Panc1 (cell line): ENCODE results near the gene MECR. TPM values are rescaled to one million over a fixed set of nuclear protein-coding genes. Genes with fewer than 3 reads are reported as not detected.

Source experiments
- ATAC-seq: fragments of 200-7000 bp; cut with Tn5 transposase; 2 replicates; pipeline ENCODE4 v1.9.1; 2020; ENCODE audit warnings: mild to moderate bottlenecking, moderate library complexity
- BruUV-seq: library from RNA; stranded (reverse); fragments of 400-500 nt; replicated peaks from 2 replicates; lab custom pipeline; 2021; lab: Mats Ljungman, UMichigan
- CTCF ChIA-PET: fragments of 300-600 bp; sonication (Branson Sonifier 250); formaldehyde crosslinking; loops from one replicate; lab custom pipeline; 2022; ENCODE audit warnings: antibody characterized with exemption; lab: Charles Lee
- POLR2A ChIA-PET: fragments of 300-600 bp; sonication (Branson Sonifier 250); formaldehyde crosslinking; loops from one replicate; lab custom pipeline; 2022; ENCODE audit warnings: antibody characterized with exemption; lab: Charles Lee
- DNase-seq: peaks from one replicate; pipeline ENCODE4 v3.0.0-alpha.2; 2010; ENCODE audit warnings: low read depth, low spot score
- H3K27ac ChIP-seq: 2 replicates; pipeline ENCODE4 v1.5.1; 2011; ENCODE audit warnings: mild to moderate bottlenecking, low read length, inconsistent platforms
- H3K27me3 ChIP-seq: fragments of 200-500 bp; sonication (Bioruptor generic); 2 replicates; pipeline ENCODE4 v1.6.0; 2014; ENCODE audit warnings: low read length, inconsistent platforms; ENCODE audit not compliant: control insufficient read depth, insufficient read depth
- H3K36me3 ChIP-seq: fragments of 200-500 bp; sonication (Bioruptor generic); 2 replicates; pipeline ENCODE4 v1.5.1; 2014; ENCODE audit warnings: inconsistent platforms, mild to moderate bottlenecking, low read length, moderate library complexity; ENCODE audit not compliant: control insufficient read depth, insufficient read depth
- H3K4me1 ChIP-seq: 2 replicates; pipeline ENCODE4 v1.5.1; 2011; ENCODE audit warnings: inconsistent platforms, mild to moderate bottlenecking, low read length, moderate library complexity; ENCODE audit not compliant: control insufficient read depth, insufficient read depth
- H3K4me3 ChIP-seq, 2 experiments: 2 replicates each; pipeline ENCODE4 v1.5.1; 2011 to 2012; ENCODE audit warnings: low read depth in 2 of 2, low read length in 2 of 2, mild to moderate bottlenecking in 2 of 2, inconsistent platforms in 1 of 2, moderate library complexity in 1 of 2
- H3K9me3 ChIP-seq: fragments of 200-500 bp; sonication (Bioruptor generic); 2 replicates; pipeline ENCODE4 v1.5.1; 2014; ENCODE audit warnings: low read depth, mild to moderate bottlenecking, inconsistent platforms, low read length, moderate library complexity; ENCODE audit not compliant: control insufficient read depth, insufficient read depth
- POLR2AphosphoS5 ChIP-seq: IDR thresholded peaks from 2 replicates; pipeline ENCODE4 v1.6.1; 2012; ENCODE audit warnings: mild to moderate bottlenecking, low read depth, low read length, moderate library complexity
- SIN3A ChIP-seq: IDR thresholded peaks from 2 replicates; pipeline ENCODE4 v1.6.1; 2012; ENCODE audit warnings: low read depth, mild to moderate bottlenecking, low read length, moderate library complexity, borderline replicate concordance; ENCODE audit not compliant: insufficient read depth
- TCF7L2 ChIP-seq: IDR thresholded peaks from 2 replicates; pipeline ENCODE4 v1.6.1; 2011; ENCODE audit warnings: mild to moderate bottlenecking, low read depth, low read length, inconsistent platforms
- in situ Hi-C: cut with HindIII; loops from 2 replicates; pipeline ENCODE4 v1.10.0; 2016; ENCODE audit warnings: low sequenced_read_pairs, low pct_unique_long_range_greater_than_20kb
- intact Hi-C: fragments of 100-400 bp; cut with micrococcal nuclease; formaldehyde crosslinking; loops from one replicate; pipeline ENCODE4 v1.10.0; 2022; ENCODE audit not compliant: unreplicated experiment
- total RNA-seq: library from RNA; stranded (reverse); gene quantifications from one replicate; pipeline ENCODE4 v1.2.1, GENCODE V29; 2021; ENCODE audit not compliant: unreplicated experiment
- TF ChIP-seq, protein P1 (sequence below): fragments of 450-650 bp; IDR thresholded peaks from 2 replicates; pipeline ENCODE4 v1.5.1; 2017; ENCODE audit warnings: mild to moderate bottlenecking
- TF ChIP-seq, protein P2 (sequence below), 2 experiments: IDR thresholded peaks; 2 replicates each; pipeline ENCODE4 v1.6.1; 2011 to 2012; ENCODE audit warnings: low read depth in 2 of 2, control low read depth in 1 of 2, low read length in 1 of 2, mild to moderate bottlenecking in 1 of 2, moderate library complexity in 1 of 2; ENCODE audit not compliant: insufficient read depth in 1 of 2

MECR gene
- total RNA-seq, 1 experiment from 2014 or later: 25.7 TPM

DNA sequence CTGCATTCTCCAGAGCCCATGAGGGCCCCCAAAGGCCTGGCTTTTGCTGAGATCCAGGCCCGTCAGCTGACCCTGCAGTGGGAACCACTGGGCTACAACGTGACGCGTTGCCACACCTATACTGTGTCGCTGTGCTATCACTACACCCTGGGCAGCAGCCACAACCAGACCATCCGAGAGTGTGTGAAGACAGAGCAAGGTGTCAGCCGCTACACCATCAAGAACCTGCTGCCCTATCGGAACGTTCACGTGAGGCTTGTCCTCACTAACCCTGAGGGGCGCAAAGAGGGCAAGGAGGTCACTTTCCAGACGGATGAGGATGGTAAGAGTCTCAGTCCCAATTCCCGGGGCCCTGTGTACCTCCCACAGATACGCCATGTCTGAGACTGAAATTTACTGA is 44.7 kb upstream of the MECR start:
- Histone ChIP-seq H3K4me1 (peaks cover 5% of the 10 kb centered on the region; the same call in 1 of the 2 replicates), H3K36me3 (no peaks in the 10 kb centered on the region), H3K27ac (no peak overlapping the region), H3K27me3 (no peaks in the 10 kb centered on the region), H3K4me3 (no peak overlapping the region), H3K9me3 (no peaks in the 10 kb centered on the region)
- intact Hi-C loops (no loop called here), in situ Hi-C loops (no loop called here)
- BruUV-seq: no TSS peak
- no peak for ATAC-seq
- ChIA-PET CTCF (interaction anchor here (0.6 to 0.7 kb wide), 2 partner anchors 19 to 146 kb away, joined by 3 to 5 read pairs; no protein-coding TSS in a partner anchor), POLR2A (interaction anchor here (0.6 kb wide), 1 partner anchor 1581 kb away, joined by 5 read pairs; no protein-coding TSS in a partner anchor)
- no peak for DNase-seq
- TF ChIP-seq TCF7L2: no peak
- no peak for TF ChIP-seq SIN3A
- TF ChIP-seq, protein P1, sequence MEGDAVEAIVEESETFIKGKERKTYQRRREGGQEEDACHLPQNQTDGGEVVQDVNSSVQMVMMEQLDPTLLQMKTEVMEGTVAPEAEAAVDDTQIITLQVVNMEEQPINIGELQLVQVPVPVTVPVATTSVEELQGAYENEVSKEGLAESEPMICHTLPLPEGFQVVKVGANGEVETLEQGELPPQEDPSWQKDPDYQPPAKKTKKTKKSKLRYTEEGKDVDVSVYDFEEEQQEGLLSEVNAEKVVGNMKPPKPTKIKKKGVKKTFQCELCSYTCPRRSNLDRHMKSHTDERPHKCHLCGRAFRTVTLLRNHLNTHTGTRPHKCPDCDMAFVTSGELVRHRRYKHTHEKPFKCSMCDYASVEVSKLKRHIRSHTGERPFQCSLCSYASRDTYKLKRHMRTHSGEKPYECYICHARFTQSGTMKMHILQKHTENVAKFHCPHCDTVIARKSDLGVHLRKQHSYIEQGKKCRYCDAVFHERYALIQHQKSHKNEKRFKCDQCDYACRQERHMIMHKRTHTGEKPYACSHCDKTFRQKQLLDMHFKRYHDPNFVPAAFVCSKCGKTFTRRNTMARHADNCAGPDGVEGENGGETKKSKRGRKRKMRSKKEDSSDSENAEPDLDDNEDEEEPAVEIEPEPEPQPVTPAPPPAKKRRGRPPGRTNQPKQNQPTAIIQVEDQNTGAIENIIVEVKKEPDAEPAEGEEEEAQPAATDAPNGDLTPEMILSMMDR: no peak
- TF ChIP-seq POLR2AphosphoS5: no peak
- TF ChIP-seq, protein P2, sequence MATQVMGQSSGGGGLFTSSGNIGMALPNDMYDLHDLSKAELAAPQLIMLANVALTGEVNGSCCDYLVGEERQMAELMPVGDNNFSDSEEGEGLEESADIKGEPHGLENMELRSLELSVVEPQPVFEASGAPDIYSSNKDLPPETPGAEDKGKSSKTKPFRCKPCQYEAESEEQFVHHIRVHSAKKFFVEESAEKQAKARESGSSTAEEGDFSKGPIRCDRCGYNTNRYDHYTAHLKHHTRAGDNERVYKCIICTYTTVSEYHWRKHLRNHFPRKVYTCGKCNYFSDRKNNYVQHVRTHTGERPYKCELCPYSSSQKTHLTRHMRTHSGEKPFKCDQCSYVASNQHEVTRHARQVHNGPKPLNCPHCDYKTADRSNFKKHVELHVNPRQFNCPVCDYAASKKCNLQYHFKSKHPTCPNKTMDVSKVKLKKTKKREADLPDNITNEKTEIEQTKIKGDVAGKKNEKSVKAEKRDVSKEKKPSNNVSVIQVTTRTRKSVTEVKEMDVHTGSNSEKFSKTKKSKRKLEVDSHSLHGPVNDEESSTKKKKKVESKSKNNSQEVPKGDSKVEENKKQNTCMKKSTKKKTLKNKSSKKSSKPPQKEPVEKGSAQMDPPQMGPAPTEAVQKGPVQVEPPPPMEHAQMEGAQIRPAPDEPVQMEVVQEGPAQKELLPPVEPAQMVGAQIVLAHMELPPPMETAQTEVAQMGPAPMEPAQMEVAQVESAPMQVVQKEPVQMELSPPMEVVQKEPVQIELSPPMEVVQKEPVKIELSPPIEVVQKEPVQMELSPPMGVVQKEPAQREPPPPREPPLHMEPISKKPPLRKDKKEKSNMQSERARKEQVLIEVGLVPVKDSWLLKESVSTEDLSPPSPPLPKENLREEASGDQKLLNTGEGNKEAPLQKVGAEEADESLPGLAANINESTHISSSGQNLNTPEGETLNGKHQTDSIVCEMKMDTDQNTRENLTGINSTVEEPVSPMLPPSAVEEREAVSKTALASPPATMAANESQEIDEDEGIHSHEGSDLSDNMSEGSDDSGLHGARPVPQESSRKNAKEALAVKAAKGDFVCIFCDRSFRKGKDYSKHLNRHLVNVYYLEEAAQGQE (IDR thresholded peaks at IDR 0.05; ENCODE audit: insufficient read depth in 1 of 2, low read depth in 2 of 2, low read length in 1 of 2): no peak

DNA sequence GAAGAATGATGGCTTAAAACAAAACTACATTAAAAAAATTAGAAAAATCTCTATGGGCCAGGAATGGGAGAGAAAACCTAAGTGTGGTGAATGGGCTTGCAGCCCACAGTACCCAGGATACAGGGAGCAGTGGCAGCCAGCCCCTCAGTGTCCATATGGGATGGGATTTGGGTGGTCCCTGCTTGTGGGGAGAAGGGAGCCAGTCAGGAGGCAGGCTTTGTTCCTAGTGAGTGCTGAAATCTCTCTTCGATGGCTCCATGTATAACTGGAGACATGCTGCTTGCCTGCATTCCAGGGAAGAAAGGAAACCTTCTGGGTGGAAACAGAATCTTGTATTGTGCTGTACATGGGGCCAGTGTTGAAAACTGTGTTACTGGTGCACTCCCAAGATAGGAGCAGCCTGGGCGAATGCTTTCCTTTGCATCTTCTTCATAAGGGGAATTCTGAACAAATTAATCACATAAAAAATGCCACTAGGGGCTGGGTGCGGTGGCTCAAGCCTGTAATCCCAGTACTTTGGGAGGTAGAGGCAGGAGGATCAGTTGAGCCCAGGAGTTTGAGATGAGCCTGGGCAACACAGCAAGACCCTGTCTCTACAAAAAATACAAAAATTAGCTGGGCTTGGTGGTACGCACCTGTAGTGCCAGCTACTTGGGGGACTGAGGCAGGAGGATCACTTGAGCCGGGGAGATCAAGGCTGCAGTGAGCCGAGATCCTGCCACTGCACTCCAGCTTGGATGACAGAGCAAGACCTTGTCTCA is 41.6 kb upstream of the MECR start:
- Histone ChIP-seq H3K4me1 (peaks cover 5% of the 10 kb centered on the region; the same call in 1 of the 2 replicates), H3K4me3 (no peak overlapping the region), H3K27ac (no peak overlapping the region), H3K9me3 (no peaks in the 10 kb centered on the region), H3K36me3 (no peaks in the 10 kb centered on the region), H3K27me3 (no peaks in the 10 kb centered on the region)
- POLR2A ChIA-PET: no interaction called here
- CTCF ChIA-PET: no interaction called here
- intact Hi-C loops: no loop called here
- in situ Hi-C loops: no loop called here
- ATAC-seq: no peak
- TF ChIP-seq TCF7L2 (no peak), POLR2AphosphoS5 (no peak), SIN3A (no peak)
- TF ChIP-seq, protein P1: no peak
- TF ChIP-seq, protein P2 (IDR thresholded peaks at IDR 0.05; ENCODE audit: insufficient read depth in 1 of 2, low read depth in 2 of 2, low read length in 1 of 2): no peak
- no TSS peak for BruUV-seq
- DNase-seq: no peak
